ENCODE data around the gene NPC1L1. TPM values are rescaled to one million over a fixed set of nuclear protein-coding genes. Genes with fewer than 3 reads are reported as not detected.

NPC1L1 gene
- total and polyA plus RNA-seq, 2 of the 13 experiments (the other 11 are each of a cell fraction or from before 2014, with no cell fraction given) = 4.8 to 14.5 TPM

DNA sequence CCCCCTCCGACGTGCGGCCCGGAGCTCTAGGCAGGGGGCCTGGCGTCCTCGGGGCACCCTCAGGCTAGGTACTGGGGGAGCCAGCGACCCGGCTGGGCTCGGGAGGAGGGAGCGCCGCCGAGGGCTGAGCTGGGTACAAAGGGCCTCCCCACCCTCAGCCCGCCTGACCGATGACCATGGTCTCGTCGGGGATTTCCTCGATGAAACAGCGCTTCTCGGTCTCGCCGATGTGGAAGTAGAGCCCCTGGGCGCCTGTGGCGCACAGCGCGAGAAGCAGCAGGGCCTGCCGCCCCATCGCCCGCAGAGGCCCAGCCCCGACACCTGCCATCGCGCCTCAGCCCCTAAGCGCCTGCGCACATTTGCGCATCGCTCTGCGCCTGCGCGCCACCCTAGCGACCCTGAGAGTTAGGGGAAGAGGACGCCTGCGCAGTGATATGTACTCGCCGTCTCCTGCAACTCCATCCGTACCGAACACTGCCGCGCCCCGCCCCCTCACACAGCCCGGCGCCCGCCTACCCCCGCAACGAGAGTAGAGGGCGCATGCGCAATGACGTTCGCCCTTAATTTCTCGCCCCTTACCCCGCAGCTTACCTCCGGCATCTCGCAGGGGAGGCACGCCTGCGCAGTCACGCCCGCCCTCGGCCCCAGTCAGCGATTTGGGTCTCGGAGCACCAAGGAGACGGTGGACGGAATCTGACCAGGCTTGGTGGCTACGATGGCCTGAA is 40.9 kb upstream of the NPC1L1 start, which contains the start of gene TMED4 (continued):
- TF ChIP-seq, protein P1, sequence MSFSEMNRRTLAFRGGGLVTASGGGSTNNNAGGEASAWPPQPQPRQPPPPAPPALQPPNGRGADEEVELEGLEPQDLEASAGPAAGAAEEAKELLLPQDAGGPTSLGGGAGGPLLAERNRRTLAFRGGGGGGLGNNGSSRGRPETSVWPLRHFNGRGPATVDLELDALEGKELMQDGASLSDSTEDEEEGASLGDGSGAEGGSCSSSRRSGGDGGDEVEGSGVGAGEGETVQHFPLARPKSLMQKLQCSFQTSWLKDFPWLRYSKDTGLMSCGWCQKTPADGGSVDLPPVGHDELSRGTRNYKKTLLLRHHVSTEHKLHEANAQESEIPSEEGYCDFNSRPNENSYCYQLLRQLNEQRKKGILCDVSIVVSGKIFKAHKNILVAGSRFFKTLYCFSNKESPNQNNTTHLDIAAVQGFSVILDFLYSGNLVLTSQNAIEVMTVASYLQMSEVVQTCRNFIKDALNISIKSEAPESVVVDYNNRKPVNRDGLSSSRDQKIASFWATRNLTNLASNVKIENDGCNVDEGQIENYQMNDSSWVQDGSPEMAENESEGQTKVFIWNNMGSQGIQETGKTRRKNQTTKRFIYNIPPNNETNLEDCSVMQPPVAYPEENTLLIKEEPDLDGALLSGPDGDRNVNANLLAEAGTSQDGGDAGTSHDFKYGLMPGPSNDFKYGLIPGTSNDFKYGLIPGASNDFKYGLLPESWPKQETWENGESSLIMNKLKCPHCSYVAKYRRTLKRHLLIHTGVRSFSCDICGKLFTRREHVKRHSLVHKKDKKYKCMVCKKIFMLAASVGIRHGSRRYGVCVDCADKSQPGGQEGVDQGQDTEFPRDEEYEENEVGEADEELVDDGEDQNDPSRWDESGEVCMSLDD (CRISPR knock-in tag; IDR thresholded peaks at IDR 0.05; ENCODE audit: borderline replicate concordance) = 0 out of 2 replicates have a peak, but pooled peaks have one; percentile 20
- TF ChIP-seq AGO2 (optimal IDR thresholded peaks at IDR 0.05; ENCODE audit: low read depth, low read length) (peak; percentile 84), HNRNPUL1 (IDR thresholded peaks at IDR 0.05; ENCODE audit: low read depth, low read length) (no peak), ZFP41 (CRISPR knock-in tag; IDR thresholded peaks at IDR 0.05; ENCODE audit: borderline replicate concordance) (peak; percentile 35; the same call in 1 of the 2 replicates), ZNF326 (CRISPR knock-in tag; IDR thresholded peaks at IDR 0.05; ENCODE audit: borderline replicate concordance) (no peak), ZNF12 (CRISPR knock-in tag; IDR thresholded peaks at IDR 0.05) (0 out of 2 replicates have a peak, but pooled peaks have one; percentile 42), ZMAT3 (CRISPR knock-in tag; conservative IDR thresholded peaks at IDR 0.05) (peak; percentile 82), LCORL (IDR thresholded peaks at IDR 0.05) (no peak), LCORL (CRISPR knock-in tag; IDR thresholded peaks at IDR 0.05) (peak; percentile 50), ZNF614 (CRISPR knock-in tag; IDR thresholded peaks at IDR 0.05; ENCODE audit: borderline replicate concordance) (0 out of 2 replicates have a peak, but pooled peaks have one; percentile 47), HOXA5 (CRISPR knock-in tag; IDR thresholded peaks at IDR 0.05) (peak; percentile 84), PCBP1 (IDR thresholded peaks at IDR 0.05; ENCODE audit: borderline replicate concordance, low read depth, low read length) (no peak), ZNF383 (CRISPR knock-in tag; IDR thresholded peaks at IDR 0.05; ENCODE audit: borderline replicate concordance) (no peak), ZNF367 (CRISPR knock-in tag; IDR thresholded peaks at IDR 0.05; ENCODE audit: borderline replicate concordance) (0 out of 2 replicates have a peak, but pooled peaks have one; percentile 11), TBP (CRISPR knock-in tag; IDR thresholded peaks at IDR 0.05) (no peak), ZFP1 (CRISPR knock-in tag; IDR thresholded peaks at IDR 0.05) (0 out of 2 replicates have a peak, but pooled peaks have one; percentile 23), ZNF552 (CRISPR knock-in tag; IDR thresholded peaks at IDR 0.05; ENCODE audit: borderline replicate concordance) (no peak)
- TF ChIP-seq, protein P2, sequence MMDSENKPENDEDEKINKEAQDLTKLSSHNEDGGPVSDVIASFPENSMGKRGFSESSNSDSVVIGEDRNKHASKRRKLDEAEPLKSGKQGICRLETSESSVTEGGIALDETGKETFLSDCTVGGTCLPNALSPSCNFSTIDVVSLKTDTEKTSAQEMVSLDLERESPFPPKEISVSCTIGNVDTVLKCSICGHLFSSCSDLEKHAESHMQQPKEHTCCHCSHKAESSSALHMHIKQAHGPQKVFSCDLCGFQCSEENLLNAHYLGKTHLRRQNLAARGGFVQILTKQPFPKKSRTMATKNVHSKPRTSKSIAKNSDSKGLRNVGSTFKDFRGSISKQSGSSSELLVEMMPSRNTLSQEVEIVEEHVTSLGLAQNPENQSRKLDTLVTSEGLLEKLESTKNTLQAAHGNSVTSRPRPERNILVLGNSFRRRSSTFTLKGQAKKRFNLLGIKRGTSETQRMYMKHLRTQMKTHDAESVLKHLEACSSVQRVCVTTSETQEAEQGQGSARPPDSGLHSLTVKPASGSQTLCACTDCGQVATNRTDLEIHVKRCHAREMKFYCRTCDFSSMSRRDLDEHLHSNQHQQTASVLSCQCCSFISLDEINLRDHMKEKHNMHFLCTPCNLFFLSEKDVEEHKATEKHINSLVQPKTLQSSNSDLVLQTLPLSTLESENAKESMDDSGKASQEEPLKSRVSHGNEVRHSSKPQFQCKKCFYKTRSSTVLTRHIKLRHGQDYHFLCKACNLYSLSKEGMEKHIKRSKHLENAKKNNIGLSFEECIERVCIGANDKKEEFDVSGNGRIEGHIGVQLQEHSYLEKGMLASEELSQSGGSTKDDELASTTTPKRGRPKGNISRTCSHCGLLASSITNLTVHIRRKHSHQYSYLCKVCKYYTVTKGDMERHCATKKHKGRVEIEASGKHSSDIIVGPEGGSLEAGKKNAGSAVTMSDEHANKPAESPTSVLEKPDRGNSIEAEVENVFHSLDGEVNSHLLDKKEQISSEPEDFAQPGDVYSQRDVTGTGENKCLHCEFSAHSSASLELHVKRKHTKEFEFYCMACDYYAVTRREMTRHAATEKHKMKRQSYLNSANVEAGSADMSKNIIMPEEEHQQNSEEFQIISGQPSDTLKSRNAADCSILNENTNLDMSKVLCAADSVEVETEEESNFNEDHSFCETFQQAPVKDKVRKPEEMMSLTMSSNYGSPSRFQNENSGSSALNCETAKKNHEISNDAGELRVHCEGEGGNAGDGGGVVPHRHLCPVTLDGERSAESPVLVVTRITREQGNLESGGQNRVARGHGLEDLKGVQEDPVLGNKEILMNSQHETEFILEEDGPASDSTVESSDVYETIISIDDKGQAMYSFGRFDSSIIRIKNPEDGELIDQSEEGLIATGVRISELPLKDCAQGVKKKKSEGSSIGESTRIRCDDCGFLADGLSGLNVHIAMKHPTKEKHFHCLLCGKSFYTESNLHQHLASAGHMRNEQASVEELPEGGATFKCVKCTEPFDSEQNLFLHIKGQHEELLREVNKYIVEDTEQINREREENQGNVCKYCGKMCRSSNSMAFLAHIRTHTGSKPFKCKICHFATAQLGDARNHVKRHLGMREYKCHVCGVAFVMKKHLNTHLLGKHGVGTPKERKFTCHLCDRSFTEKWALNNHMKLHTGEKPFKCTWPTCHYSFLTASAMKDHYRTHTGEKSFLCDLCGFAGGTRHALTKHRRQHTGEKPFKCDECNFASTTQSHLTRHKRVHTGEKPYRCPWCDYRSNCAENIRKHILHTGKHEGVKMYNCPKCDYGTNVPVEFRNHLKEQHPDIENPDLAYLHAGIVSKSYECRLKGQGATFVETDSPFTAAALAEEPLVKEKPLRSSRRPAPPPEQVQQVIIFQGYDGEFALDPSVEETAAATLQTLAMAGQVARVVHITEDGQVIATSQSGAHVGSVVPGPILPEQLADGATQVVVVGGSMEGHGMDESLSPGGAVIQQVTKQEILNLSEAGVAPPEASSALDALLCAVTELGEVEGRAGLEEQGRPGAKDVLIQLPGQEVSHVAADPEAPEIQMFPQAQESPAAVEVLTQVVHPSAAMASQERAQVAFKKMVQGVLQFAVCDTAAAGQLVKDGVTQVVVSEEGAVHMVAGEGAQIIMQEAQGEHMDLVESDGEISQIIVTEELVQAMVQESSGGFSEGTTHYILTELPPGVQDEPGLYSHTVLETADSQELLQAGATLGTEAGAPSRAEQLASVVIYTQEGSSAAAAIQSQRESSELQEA (CRISPR knock-in tag; IDR thresholded peaks at IDR 0.05; ENCODE audit: not compliant biosample characterization) = no peak

Measured in HepG2 (cell line).